ENCODE measurements around the gene SYN1. TPM values are rescaled to one million over a fixed set of nuclear protein-coding genes. Genes with fewer than 3 reads are reported as not detected.

Gene SYN1
- polyA plus RNA-seq, 1 donor (not counting 4 experiments of a cell fraction or from before 2014, with no cell fraction given) = 0.07 TPM

- FAIRE-seq (no peak), DNase-seq (ENCODE audit: low read depth, low spot score) (peak; percentile 67)
- peak within 1 kb of the TSS; percentile 89 for H3K27ac ChIP-seq (ENCODE audit: control insufficient read depth, insufficient read depth, low read length)
- H3K4me3 ChIP-seq (ENCODE audit: control insufficient read depth in 2 of 3, extremely low read depth in 1 of 3, insufficient read depth in 2 of 3, low read depth in 1 of 3, low read length in 3 of 3) = peak within 1 kb of the TSS; percentile 58 to 72 (median 70)
- H3K9ac ChIP-seq (ENCODE audit: control insufficient read depth, extremely low read depth, insufficient read depth, low read length) = peak within 1 kb of the TSS; percentile 89
- no peaks in the 10 kb centered on the region for H3K27me3 ChIP-seq (ENCODE audit: control insufficient read depth, extremely low read depth, insufficient read depth, low read length)
- peak within 1 kb of the TSS; percentile 70 for H3K4me2 ChIP-seq (ENCODE audit: control insufficient read depth, extremely low read depth, insufficient read depth, low read depth, low read length)
- H3K9me3 ChIP-seq (ENCODE audit: control insufficient read depth, low read depth, low read length) = no peaks in the 10 kb centered on the region
- H3K4me1 ChIP-seq (ENCODE audit: control insufficient read depth, extremely low read depth, insufficient read depth, low read length) = peaks cover 5% of the 10 kb centered on the region
- peaks cover under 1 to 2% of the 10 kb centered on the region in 2 experiments for H3K36me3 ChIP-seq (ENCODE audit: control insufficient read depth in 2 of 2, extremely low read depth in 1 of 2, insufficient read depth in 2 of 2, low read length in 2 of 2)
- peak within 1 kb of the TSS; percentile 57 for H2AFZ ChIP-seq (ENCODE audit: control insufficient read depth, low read length)
- no peaks in the 10 kb centered on the region for H3K79me2 ChIP-seq (ENCODE audit: control insufficient read depth, insufficient read depth, low read length)
- TF ChIP-seq CTCF (optimal IDR thresholded peaks at IDR 0.05 in 1 of 3, IDR thresholded peaks at IDR 0.05 in 1 of 3, conservative IDR thresholded peaks at IDR 0.05 in 1 of 3; ENCODE audit: extremely low read depth in 1 of 3, insufficient read depth in 2 of 3, low read length in 3 of 3) (no peak), EZH2 (IDR thresholded peaks at IDR 0.05; ENCODE audit: low read length) (no peak)
- no peaks in the 10 kb centered on the region for H4K20me1 ChIP-seq (ENCODE audit: control insufficient read depth, extremely low read depth, insufficient read depth, low read length)
- dilution Hi-C loops (cut with MboI; ENCODE audit: extremely low pct_ligation_motif_present, low sequenced_read_pairs) = no loop called here
- no peaks in the 10 kb centered on the region for H3K9me1 ChIP-seq (ENCODE audit: control insufficient read depth, extremely low read depth, insufficient read depth, low read length)
These were observed 39.2 kb upstream of the SYN1 start, which contains the start of gene UXT for GRCh38 chrX:47658684-47659420. UXT (minus strand) TSS chrX:47659180; CDS start chrX:47658927, 253 bp downstream.

- H3K79me2 ChIP-seq (ENCODE audit: control insufficient read depth, insufficient read depth, low read length) = no peaks in the 10 kb centered on the region
- no peaks in the 10 kb centered on the region for H3K9me3 ChIP-seq (ENCODE audit: control insufficient read depth, low read depth, low read length)
- H3K27ac ChIP-seq (ENCODE audit: control insufficient read depth, insufficient read depth, low read length) = peak overlapping the region; percentile 89
- H3K36me3 ChIP-seq (ENCODE audit: control insufficient read depth in 2 of 2, extremely low read depth in 1 of 2, insufficient read depth in 2 of 2, low read length in 2 of 2) = peaks cover 2 to 6% of the 10 kb centered on the region in 2 experiments
- DNase-seq (ENCODE audit: low read depth, low spot score) = no peak
- H3K27me3 ChIP-seq (ENCODE audit: control insufficient read depth, extremely low read depth, insufficient read depth, low read length) = no peaks in the 10 kb centered on the region
- H4K20me1 ChIP-seq (ENCODE audit: control insufficient read depth, extremely low read depth, insufficient read depth, low read length) = no peaks in the 10 kb centered on the region
- dilution Hi-C loops (cut with MboI; ENCODE audit: extremely low pct_ligation_motif_present, low sequenced_read_pairs) = no loop called here
- peak overlapping the region; percentile 89 for H3K9ac ChIP-seq (ENCODE audit: control insufficient read depth, extremely low read depth, insufficient read depth, low read length)
- peak overlapping the region; percentile 70 for H3K4me2 ChIP-seq (ENCODE audit: control insufficient read depth, extremely low read depth, insufficient read depth, low read depth, low read length)
- H3K9me1 ChIP-seq (ENCODE audit: control insufficient read depth, extremely low read depth, insufficient read depth, low read length) = no peaks in the 10 kb centered on the region
- peak; percentile 41 for FAIRE-seq
- peak overlapping the region; percentile 58 to 72 (median 70) for H3K4me3 ChIP-seq (ENCODE audit: control insufficient read depth in 2 of 3, extremely low read depth in 1 of 3, insufficient read depth in 2 of 3, low read depth in 1 of 3, low read length in 3 of 3)
- H2AFZ ChIP-seq (ENCODE audit: control insufficient read depth, low read length) = no peak overlapping the region
- peaks cover 5% of the 10 kb centered on the region for H3K4me1 ChIP-seq (ENCODE audit: control insufficient read depth, extremely low read depth, insufficient read depth, low read length)
- TF ChIP-seq CTCF (optimal IDR thresholded peaks at IDR 0.05 in 1 of 3, IDR thresholded peaks at IDR 0.05 in 1 of 3, conservative IDR thresholded peaks at IDR 0.05 in 1 of 3; ENCODE audit: extremely low read depth in 1 of 3, insufficient read depth in 2 of 3, low read length in 3 of 3) = no peak
- TF ChIP-seq EZH2 (IDR thresholded peaks at IDR 0.05; ENCODE audit: low read length) = no peak
These were observed 38.6 kb upstream of the SYN1 start for GRCh38 chrX:47658301-47658683.
